BLaER1 (cell line): ENCODE measurements around the gene TMEM161B.
A peak's percentile ranks its signal among the peaks of the same experiment; 100 is the strongest.
"Not testable (repeated sequence)": the region's sequence is repeated elsewhere in the genome, so short reads cannot be mapped to it uniquely, and the experiment has no call there.

Source experiments
- H3K27ac ChIP-seq: shearing (Covaris generic); formaldehyde crosslinking; 2 replicates; pipeline ENCODE4 v1.8.1; 2022
- H3K27me3 ChIP-seq: shearing (Covaris generic); formaldehyde crosslinking; 2 replicates; pipeline ENCODE4 v1.8.1; 2022
- H3K36me3 ChIP-seq: shearing (Covaris generic); formaldehyde crosslinking; 2 replicates; pipeline ENCODE4 v1.8.1; 2022
- H3K4me1 ChIP-seq: shearing (Covaris generic); formaldehyde crosslinking; 2 replicates; pipeline ENCODE4 v1.8.1; 2022
- H3K4me2 ChIP-seq: shearing (Covaris generic); formaldehyde crosslinking; 2 replicates; pipeline ENCODE4 v1.8.1; 2022
- H3K4me3 ChIP-seq: shearing (Covaris generic); formaldehyde crosslinking; 2 replicates; pipeline ENCODE4 v1.8.1; 2022
- H3K9ac ChIP-seq: shearing (Covaris generic); formaldehyde crosslinking; 2 replicates; pipeline ENCODE4 v1.8.1; 2022
- H3K9me3 ChIP-seq: shearing (Covaris generic); formaldehyde crosslinking; 2 replicates; pipeline ENCODE4 v1.8.1; 2022
- H4K20me1 ChIP-seq: shearing (Covaris generic); formaldehyde crosslinking; 2 replicates; pipeline ENCODE4 v1.8.1; 2022
- Cebpa-rat ChIP-seq: shearing (Covaris generic); IDR thresholded peaks from 2 replicates; pipeline ENCODE4 v1.8.1; 2022

Gene TMEM161B

DNA sequence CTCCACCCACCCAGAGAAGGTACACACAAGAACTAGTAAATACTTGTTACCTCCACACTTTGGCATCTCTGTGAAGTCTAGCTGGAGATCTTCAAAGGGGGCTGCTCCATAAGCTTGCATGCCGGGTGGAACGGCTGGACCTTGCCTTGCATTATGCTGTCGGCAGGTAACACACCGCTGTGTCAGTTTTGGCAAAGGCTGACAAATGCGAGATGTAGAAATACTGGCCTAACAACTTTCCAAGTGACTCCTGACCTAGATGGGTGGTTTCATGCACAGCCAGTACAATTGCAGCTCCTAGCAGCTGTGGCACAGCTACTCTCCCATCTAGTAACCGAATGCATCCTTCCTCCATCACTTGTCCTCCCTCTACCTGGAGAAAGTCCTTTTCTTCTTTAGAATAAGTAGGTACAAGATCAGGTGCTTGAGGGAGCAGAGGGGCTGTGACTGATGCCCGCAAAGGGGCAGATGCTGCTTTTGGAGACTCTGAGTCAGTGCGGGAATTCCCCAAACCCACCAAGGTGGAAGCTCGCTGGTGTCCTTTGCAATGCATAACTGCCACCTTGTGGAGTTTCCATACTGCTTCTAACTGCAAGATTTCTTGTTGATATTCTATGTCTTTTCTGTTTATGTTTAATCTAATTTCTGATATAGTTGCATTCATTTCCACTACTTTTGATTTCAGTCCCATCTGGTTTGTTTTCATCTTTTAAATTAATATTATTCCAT, 78.4 kb downstream of the TMEM161B start:
- H3K9me3 ChIP-seq: peaks cover 49% of the 10 kb centered on the region

DNA sequence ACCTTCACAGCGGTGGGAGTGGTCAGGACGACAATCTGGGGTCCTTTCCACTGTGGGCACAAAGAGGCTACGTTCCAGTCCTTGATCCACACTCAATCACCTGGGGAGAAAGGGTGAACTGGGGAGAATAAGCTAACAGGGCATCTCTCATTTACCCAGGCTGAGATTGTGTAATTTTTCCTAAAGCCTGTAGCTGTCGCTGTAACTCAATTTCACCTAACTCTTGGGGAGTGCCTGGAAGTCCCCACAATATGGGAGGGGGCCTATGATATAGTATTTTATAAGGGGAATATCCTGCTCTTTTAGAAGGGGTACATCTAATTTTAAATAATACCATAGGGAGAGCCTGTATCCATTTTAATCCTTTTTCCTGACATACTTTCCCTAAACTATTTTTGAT, 79.2 kb downstream of the TMEM161B start:
- H3K4me3 ChIP-seq, H3K27me3 ChIP-seq, H3K4me1 ChIP-seq, H3K4me2 ChIP-seq, H4K20me1 ChIP-seq, H3K9ac ChIP-seq, H3K27ac ChIP-seq: not testable (repeated sequence)
- Histone ChIP-seq H3K9me3 (peaks cover 49% of the 10 kb centered on the region), H3K36me3 (peaks cover 32% of the 10 kb centered on the region)

More for the DNA sequence above, 78.4 kb downstream of the TMEM161B start:
- H4K20me1 ChIP-seq: no peaks in the 10 kb centered on the region
- H3K36me3 ChIP-seq: peaks cover 33% of the 10 kb centered on the region
- H3K27ac ChIP-seq: no peak overlapping the region
- no peak overlapping the region for H3K4me3 ChIP-seq
- H3K4me1 ChIP-seq: 0 out of 2 replicates have a peak, but pooled peaks cover 7% of the 10 kb centered on the region
- no peak overlapping the region for H3K9ac ChIP-seq
- no peaks in the 10 kb centered on the region for H3K27me3 ChIP-seq
- TF ChIP-seq Cebpa-rat: no peak
- no peak overlapping the region for H3K4me2 ChIP-seq

DNA sequence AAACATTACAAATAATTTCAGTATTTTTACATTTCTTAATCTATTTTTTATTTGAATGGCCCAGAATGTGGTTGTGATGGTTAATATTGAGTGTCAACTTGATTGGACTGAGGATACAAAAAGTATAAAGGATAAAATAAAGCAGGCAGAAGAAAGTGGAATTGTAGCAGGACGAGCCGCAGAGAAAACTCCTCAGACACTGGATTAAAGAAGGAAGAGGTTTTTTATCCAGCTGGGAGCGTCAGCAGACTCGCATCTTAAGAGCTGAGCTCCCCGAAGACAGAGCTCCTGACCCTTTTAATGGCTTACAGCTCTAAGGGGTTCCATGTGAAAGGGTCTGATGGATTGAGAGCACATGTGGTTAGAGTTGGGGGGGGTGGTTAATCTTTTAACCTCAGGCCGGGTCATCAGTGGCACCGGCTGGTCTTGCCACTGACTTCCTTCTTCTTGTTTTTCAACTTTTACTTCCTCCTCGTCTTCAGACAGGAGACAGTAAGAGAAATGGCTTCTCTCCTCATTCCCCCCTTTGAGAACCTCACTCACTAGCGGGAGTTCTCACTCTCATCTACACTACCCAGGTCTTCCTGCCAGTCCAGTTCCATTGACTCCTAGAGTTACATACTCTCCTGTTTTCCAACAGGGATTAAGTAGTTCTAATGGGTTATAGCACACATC, 80.0 kb downstream of the TMEM161B start:
- Histone ChIP-seq H3K4me1 (no peaks in the 10 kb centered on the region), H3K4me3 (0 out of 2 replicates have a peak overlapping the region, but pooled peaks have one; percentile 3), H3K27ac (no peak overlapping the region), H3K36me3 (peaks cover 25% of the 10 kb centered on the region), H3K4me2 (no peak overlapping the region), H3K27me3 (no peaks in the 10 kb centered on the region), H3K9me3 (peaks cover 49% of the 10 kb centered on the region), H3K9ac (no peak overlapping the region), H4K20me1 (no peaks in the 10 kb centered on the region)
- no peak for TF ChIP-seq Cebpa-rat

DNA sequence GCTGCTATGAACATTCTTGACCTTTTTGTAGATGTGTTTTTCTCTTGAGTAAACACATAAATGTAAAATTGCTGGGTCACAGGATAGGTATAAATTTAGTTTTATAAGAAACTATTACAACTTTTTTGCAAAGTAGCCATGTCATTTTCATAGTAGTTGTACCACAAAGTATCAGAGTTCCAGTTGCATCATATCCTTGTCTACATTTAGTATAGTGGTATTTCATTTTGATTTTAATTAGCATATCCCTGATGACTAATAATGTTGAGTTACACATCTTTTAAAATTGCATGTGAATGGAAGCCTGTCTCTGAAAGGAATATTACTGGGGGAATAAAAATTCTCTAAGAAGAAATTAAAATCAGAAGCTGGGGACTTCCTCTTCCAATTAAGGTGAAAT, 85.4 kb downstream of the TMEM161B start:
- Histone ChIP-seq H3K27ac (no peak overlapping the region), H3K9ac (no peak overlapping the region), H3K9me3 (peaks cover 18% of the 10 kb centered on the region), H3K4me1 (no peaks in the 10 kb centered on the region), H4K20me1 (no peaks in the 10 kb centered on the region), H3K4me3 (no peak overlapping the region), H3K27me3 (no peaks in the 10 kb centered on the region), H3K36me3 (peaks cover under 1% of the 10 kb centered on the region; the same call in 1 of the 2 replicates), H3K4me2 (no peak overlapping the region)
- TF ChIP-seq Cebpa-rat: no peak

DNA sequence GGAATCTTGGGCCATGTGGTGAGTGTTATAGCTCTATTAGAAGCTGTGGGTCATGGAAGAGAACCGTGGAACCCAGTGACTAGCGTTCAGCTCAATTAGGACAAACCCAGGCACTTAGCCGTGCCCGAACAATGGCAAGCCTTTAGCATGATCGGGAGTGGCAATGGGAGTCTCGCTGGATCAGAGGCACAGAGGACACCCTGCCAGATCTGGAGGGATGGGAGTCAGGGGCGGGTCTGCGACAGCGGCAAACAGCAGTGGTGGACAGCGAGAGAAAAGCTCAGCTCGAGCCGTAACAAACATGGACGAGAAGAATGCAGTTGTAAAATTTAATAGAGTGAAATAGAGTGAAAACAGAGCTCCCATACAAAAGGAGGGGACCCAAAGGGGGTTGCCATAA, 91.2 kb downstream of the TMEM161B start:
- H3K9me3 ChIP-seq: peaks cover 27% of the 10 kb centered on the region
- H3K36me3 ChIP-seq, H3K4me3 ChIP-seq: not testable (repeated sequence)

DNA sequence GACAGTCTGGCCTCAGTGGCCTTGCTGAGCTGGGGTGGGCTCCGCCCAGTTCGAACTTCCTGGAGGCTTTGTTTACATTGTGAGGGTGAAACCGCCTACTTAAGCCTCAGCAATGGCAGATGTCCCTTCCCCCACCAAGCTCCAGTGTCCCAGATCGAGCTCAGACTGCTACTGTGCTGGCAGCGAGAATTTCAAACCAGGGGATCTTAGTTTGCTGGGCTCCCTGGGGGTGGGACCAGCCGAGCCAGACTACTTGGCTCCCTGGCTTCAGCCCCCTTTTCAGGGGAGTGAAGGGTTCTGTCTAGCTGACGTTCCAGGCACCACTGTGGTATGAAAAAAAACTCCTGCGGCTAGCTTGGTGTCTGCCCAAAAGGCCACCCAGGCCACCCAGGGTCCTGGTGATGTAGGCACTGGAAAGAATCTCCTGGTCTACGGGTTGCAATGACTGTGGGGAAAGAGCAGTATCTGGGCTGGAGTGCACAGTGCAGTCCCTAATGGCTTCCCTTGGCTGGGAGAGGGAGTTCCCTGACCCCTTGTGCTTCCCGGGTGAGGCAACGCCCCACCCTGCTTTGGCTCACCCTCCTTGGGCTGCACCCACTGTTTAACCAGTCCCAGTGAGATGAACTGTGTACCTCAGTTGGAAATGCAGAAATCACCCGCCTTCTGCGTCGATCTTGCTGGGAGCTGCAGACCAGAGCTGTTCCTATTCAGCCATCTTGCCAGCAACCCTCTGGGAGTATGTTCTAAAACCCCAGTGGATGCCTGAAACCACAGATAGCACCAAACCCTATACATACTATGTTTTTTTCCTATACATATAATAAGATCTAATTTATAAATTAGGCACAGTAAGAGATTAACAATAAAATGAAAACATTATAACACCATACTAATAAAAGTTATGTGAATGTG, 95.5 kb downstream of the TMEM161B start:
- no peak overlapping the region for H3K4me2 ChIP-seq
- H4K20me1 ChIP-seq: no peaks in the 10 kb centered on the region
- no peaks in the 10 kb centered on the region for H3K4me1 ChIP-seq
- no peaks in the 10 kb centered on the region for H3K36me3 ChIP-seq
- TF ChIP-seq Cebpa-rat: no peak
- H3K27ac ChIP-seq: no peak overlapping the region
- no peaks in the 10 kb centered on the region for H3K27me3 ChIP-seq
- H3K4me3 ChIP-seq: no peak overlapping the region
- peaks cover 32% of the 10 kb centered on the region for H3K9me3 ChIP-seq
- no peak overlapping the region for H3K9ac ChIP-seq

More for the DNA sequence above, 91.2 kb downstream of the TMEM161B start:
- H3K4me1 ChIP-seq, H4K20me1 ChIP-seq, H3K27ac ChIP-seq, H3K27me3 ChIP-seq, H3K9ac ChIP-seq, H3K4me2 ChIP-seq: not testable (repeated sequence)

DNA sequence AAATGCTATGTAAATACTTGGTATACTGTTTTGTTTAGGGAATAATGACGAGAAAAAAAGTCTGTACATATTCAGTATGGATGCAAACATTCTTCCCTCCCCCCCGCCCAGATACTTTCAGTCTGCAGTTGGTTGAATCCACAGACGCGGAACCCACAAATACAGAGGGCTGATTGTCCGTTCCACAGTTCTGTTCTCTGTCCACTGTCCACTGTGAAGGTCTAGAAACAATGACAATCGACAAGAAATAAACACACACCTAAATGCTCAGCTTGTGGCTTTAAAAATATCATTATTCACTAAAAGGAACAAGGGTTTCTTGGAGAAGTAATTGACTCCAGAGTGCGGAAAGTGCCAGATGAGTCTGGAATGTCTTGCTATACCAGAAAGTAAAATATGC, 109.1 kb downstream of the TMEM161B start:
- no peaks in the 10 kb centered on the region for H3K36me3 ChIP-seq
- no peaks in the 10 kb centered on the region for H3K4me1 ChIP-seq
- TF ChIP-seq Cebpa-rat: no peak
- no peak overlapping the region for H3K9ac ChIP-seq
- no peaks in the 10 kb centered on the region for H3K27me3 ChIP-seq
- no peaks in the 10 kb centered on the region for H3K9me3 ChIP-seq
- H3K27ac ChIP-seq: no peak overlapping the region
- no peaks in the 10 kb centered on the region for H4K20me1 ChIP-seq
- no peak overlapping the region for H3K4me3 ChIP-seq
- no peak overlapping the region for H3K4me2 ChIP-seq

DNA sequence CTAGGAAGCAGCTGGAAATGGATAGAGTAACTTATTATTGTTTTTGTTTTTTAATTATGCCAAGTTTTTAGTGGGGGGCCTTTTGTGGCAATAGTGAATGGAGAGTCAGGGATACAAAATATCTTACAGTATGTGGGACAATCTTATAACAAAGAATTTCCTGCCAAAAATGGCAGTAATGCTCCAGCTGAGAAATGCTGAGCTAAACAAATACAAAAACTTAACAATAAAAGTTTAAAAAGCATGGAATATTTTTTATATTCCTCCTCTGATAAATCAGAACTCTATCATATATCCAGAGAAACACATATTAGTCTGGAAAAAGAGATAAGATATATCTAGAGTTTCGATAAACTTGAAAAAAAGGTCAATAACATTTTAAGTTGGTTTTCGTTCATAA, 110.6 kb downstream of the TMEM161B start:
- Histone ChIP-seq H3K36me3 (no peaks in the 10 kb centered on the region), H3K4me1 (no peaks in the 10 kb centered on the region), H3K9me3 (no peaks in the 10 kb centered on the region), H3K9ac (no peak overlapping the region), H3K4me3 (no peak overlapping the region), H3K27ac (no peak overlapping the region), H3K4me2 (no peak overlapping the region), H3K27me3 (no peaks in the 10 kb centered on the region), H4K20me1 (no peaks in the 10 kb centered on the region)
- TF ChIP-seq Cebpa-rat: no peak

DNA sequence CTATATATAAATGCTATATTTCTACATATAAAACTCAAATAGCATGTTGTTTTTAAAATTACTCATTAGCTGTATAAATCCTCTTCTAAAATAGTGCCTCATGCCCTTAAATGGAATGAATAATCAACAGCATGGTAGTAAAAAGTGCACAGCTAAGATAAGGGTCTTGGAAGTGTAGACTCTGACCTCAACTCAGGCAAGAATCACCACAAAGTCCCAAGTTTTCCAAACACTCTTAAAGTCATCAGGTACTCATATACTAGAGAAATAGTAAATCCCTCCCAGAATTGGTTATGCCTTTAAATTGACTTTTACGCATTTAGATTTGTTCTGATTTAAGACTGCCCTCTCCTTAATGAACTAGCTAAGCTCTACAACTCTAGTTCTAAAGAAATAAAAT, 113.8 kb downstream of the TMEM161B start:
- no peaks in the 10 kb centered on the region for H4K20me1 ChIP-seq
- no peak overlapping the region for H3K27ac ChIP-seq
- H3K4me1 ChIP-seq: no peaks in the 10 kb centered on the region
- H3K9me3 ChIP-seq: peaks cover 4% of the 10 kb centered on the region; the same call in 1 of the 2 replicates
- H3K36me3 ChIP-seq: no peaks in the 10 kb centered on the region
- H3K27me3 ChIP-seq: no peaks in the 10 kb centered on the region
- H3K4me2 ChIP-seq: no peak overlapping the region
- H3K4me3 ChIP-seq: no peak overlapping the region
- H3K9ac ChIP-seq: no peak overlapping the region
- no peak for TF ChIP-seq Cebpa-rat

DNA sequence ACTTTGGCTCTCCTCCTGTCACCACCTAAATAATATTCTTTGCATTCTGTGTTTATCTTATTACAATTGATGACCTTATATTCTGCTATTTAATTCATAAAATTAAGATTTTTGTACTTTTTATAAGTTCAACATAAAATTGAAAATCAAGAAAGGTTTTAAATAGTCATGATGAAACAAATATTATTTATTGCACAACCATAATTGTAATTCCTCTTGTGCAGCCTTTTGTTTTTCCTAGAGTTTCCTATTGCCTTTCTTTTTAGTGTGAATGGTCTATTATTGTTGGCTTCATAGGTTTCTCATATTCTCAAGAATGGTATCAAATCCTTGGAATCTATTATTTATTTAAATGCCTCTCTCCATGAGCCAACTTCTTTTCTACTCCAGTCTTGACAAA, 117.9 kb downstream of the TMEM161B start:
- Histone ChIP-seq H3K4me1 (no peaks in the 10 kb centered on the region), H3K4me3 (no peak overlapping the region), H4K20me1 (no peaks in the 10 kb centered on the region), H3K9ac (no peak overlapping the region), H3K27ac (no peak overlapping the region), H3K4me2 (no peak overlapping the region), H3K27me3 (peaks cover 14% of the 10 kb centered on the region), H3K9me3 (peaks cover 5% of the 10 kb centered on the region; the same call in 1 of the 2 replicates), H3K36me3 (no peaks in the 10 kb centered on the region)
- TF ChIP-seq Cebpa-rat: no peak
